Stimulated activated memory B cell treated with anti-CD40 and anti-IgM and Interleukin-4, amounts not matched to agents 10 μg/mL and 1 μg/mL and 100 μg/mL, for 72 hours (primary cell): ENCODE measurements around the gene CACNA2D3.

ENCODE experiments used
- ATAC-seq: fragments of 150-1000 bp; cut with Tn5 transposase; 2 replicates; pipeline ENCODE4 v1.10.0; 2021
- H3K27ac Mint-ChIP-seq: one replicate; pipeline ENCODE4 v1.8.0; 2022; ENCODE audit warnings: mild to moderate bottlenecking, mixed read lengths
- H3K27me3 Mint-ChIP-seq: one replicate; pipeline ENCODE4 v1.8.0; 2022; ENCODE audit warnings: mixed read lengths
- H3K36me3 Mint-ChIP-seq: one replicate; pipeline ENCODE4 v1.8.0; 2022; ENCODE audit warnings: mixed read lengths
- H3K4me1 Mint-ChIP-seq: one replicate; pipeline ENCODE4 v1.8.0; 2022; ENCODE audit warnings: mixed read lengths
- H3K4me3 Mint-ChIP-seq: one replicate; pipeline ENCODE4 v1.8.0; 2022; ENCODE audit warnings: mild to moderate bottlenecking, moderate library complexity, mixed read lengths
- H3K9me3 Mint-ChIP-seq: one replicate; pipeline ENCODE4 v1.8.0; 2022; ENCODE audit warnings: mixed read lengths

CACNA2D3 gene

DNA sequence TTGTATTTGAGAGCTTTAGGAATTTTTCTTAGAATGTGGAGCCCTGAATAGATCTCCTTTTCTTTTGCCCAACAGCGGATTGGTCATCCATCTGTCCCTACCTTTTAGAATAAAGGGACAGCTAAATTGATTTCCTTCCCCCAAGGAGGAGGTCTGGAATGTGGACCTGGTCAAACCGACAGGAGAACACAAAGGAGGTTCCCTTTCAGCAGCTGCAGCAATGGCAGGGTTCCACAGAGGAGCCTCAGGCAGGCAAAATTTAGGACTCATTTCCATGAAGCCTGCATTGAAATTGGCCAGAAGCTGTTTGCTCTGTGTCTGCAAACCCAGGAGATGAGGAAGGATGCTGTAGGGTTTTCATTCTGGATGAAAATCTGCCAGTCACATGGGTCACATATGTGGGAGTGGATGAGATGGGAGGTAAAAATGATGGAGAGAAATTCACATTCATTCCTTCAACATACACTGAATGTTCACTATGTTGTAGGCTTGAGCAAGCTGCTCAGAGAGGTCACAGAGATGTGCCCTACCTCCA is 728.2 kb downstream of the CACNA2D3 start:
- Mint-ChIP-seq H3K27me3 (no peaks in the 10 kb centered on the region), H3K4me1 (no peaks in the 10 kb centered on the region), H3K36me3 (no peaks in the 10 kb centered on the region), H3K9me3 (no peaks in the 10 kb centered on the region), H3K4me3 (no peak overlapping the region), H3K27ac (no peak overlapping the region)
- ATAC-seq, result no peak

DNA sequence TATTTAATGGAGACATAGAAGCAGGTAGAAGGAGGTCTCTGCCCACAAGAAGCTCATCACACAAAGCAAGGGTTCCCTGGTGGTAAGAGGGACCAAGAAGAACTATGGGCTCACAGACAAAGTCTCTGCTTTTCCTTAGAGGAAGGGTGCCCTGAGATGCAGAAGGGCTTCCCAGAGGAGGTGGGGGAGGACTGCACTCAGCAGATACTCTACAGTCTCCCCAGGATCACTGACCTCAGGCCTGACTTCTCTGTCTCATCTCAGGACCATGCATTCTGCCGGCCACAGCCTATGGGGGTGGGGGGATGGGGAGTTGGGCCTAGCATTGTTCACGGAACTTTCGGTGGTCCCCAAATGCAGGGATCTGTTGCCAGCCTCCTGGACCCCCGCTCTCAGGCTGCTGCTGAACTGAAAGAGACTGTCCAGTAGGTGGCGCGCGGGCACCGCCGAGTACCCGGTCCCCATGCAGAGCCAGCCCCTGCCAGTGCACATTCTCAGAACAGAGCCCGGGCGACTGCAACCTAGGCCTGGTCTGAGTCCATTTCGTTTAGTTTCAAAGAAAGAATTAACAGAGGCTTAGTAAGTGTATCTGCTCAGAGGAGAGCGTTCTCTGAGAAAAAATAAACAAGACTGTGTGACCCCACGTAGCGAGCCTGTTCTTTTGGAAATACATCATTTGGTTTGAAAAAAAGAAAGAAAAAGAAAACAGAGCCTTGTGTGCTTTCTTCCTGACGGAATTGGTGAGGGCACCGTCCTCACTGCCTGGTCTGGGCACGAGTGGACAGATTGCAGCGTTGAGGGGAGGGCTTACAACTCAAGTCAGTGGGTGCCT is 731.4 kb downstream of the CACNA2D3 start:
- H3K27me3 Mint-ChIP-seq, result no peaks in the 10 kb centered on the region
- no peaks in the 10 kb centered on the region for H3K36me3 Mint-ChIP-seq
- no peaks in the 10 kb centered on the region for H3K9me3 Mint-ChIP-seq
- no peaks in the 10 kb centered on the region for H3K4me1 Mint-ChIP-seq
- peak; percentile 62 for ATAC-seq
- H3K4me3 Mint-ChIP-seq, result no peak overlapping the region
- H3K27ac Mint-ChIP-seq, result no peak overlapping the region

DNA sequence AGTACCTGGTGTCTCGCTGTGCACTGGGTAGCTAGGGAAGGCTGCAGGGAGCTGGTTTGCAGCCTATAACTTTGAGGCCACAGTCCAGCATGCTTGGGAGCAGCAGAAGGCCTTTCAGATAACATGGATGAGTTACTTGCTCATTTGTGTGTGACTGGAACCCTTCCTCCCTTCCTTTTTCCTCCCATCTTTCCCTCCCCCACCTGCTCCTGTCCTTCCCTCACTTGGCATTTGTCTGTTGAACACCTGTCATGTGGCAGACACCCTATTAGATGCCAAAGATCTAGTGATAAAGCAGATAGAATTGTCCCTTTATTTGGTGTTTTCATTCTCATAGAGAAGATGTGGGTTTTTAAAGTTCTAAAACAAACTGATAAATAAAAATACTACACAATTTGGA is 733.9 kb downstream of the CACNA2D3 start:
- H3K4me1 Mint-ChIP-seq, result no peaks in the 10 kb centered on the region
- no peak overlapping the region for H3K4me3 Mint-ChIP-seq
- no peaks in the 10 kb centered on the region for H3K36me3 Mint-ChIP-seq
- H3K27me3 Mint-ChIP-seq, result no peaks in the 10 kb centered on the region
- H3K27ac Mint-ChIP-seq, result no peak overlapping the region
- no peak for ATAC-seq
- H3K9me3 Mint-ChIP-seq, result no peaks in the 10 kb centered on the region

DNA sequence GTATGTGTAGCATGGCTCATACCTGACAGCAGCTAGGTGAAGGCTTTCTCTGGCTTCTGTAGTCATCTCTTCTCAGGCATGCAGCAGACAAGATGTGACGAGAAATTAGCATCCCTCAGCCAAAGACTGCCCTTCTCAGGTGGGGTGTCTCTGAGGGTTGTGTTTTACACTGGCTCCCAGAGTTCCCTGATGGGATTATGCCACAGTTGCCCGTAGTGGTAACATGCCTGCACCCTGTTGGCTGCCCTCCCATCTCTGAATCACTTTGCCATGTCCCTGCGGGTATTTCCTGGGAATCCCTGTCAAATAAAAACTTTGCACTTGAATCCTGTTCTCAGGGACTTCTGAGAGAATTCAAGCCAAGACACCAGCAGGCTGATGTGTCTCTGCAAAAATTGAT is 735.0 kb downstream of the CACNA2D3 start:
- no peak overlapping the region for H3K4me3 Mint-ChIP-seq
- no peak overlapping the region for H3K27ac Mint-ChIP-seq
- H3K4me1 Mint-ChIP-seq, result no peaks in the 10 kb centered on the region
- no peaks in the 10 kb centered on the region for H3K9me3 Mint-ChIP-seq
- no peak for ATAC-seq
- H3K36me3 Mint-ChIP-seq, result no peaks in the 10 kb centered on the region
- H3K27me3 Mint-ChIP-seq, result no peaks in the 10 kb centered on the region

DNA sequence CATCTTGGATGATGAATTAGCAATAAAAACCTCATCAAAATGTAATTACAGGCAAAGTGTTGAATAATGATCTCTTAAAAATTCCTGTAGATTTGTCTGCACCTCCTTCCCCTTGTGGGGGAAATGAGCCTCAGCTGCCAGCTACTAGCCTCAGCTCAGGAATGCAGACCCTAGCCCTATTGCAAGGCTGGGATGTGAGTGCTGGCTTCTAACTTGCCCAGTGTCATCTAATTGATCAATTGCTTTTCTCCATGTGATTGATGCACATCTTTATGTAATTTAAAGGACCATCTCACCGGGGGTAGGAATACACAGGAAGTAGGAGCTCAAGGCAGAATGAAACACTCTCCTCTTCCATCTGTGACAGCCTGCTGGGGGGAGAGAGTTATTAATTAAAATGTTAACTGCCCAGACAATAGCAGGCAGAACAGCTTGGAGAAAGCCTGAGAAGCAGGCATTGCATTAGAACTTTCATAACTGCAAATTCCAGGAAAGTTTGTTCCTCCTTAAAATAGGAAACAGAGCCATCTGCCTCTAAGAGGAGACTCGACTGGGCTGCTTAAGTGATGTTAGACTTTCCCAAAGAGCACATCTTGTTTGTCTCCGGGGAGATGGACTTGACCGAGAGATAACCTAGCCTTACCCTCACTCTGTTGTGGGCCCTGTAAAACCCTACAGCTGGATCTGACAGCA is 735.9 kb downstream of the CACNA2D3 start:
- ATAC-seq, result no peak
- Mint-ChIP-seq H3K4me3 (no peak overlapping the region), H3K36me3 (no peaks in the 10 kb centered on the region), H3K27ac (no peak overlapping the region), H3K4me1 (no peaks in the 10 kb centered on the region), H3K9me3 (no peaks in the 10 kb centered on the region), H3K27me3 (no peaks in the 10 kb centered on the region)

DNA sequence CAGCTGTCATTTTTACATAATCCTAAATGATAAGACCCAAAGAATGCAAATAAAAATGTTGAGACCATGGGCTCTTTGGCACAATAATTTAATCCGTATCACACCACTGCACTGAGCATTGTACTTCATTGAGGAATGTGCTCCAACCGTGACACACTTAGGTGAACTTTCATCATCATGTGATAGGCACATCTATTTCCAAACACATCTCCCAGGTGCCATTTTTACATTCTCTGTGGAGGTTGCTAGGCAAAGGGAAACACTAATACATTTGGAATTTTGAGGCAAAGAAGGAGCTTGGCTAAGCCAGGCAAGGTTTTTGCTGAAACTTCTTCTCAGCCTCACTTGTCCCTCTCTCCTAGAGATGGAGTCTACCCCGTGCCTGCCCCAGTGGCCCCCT is 736.8 kb downstream of the CACNA2D3 start:
- H3K4me1 Mint-ChIP-seq, result no peaks in the 10 kb centered on the region
- no peaks in the 10 kb centered on the region for H3K36me3 Mint-ChIP-seq
- H3K27me3 Mint-ChIP-seq, result no peaks in the 10 kb centered on the region
- H3K4me3 Mint-ChIP-seq, result no peak overlapping the region
- no peaks in the 10 kb centered on the region for H3K9me3 Mint-ChIP-seq
- no peak for ATAC-seq
- H3K27ac Mint-ChIP-seq, result no peak overlapping the region

DNA sequence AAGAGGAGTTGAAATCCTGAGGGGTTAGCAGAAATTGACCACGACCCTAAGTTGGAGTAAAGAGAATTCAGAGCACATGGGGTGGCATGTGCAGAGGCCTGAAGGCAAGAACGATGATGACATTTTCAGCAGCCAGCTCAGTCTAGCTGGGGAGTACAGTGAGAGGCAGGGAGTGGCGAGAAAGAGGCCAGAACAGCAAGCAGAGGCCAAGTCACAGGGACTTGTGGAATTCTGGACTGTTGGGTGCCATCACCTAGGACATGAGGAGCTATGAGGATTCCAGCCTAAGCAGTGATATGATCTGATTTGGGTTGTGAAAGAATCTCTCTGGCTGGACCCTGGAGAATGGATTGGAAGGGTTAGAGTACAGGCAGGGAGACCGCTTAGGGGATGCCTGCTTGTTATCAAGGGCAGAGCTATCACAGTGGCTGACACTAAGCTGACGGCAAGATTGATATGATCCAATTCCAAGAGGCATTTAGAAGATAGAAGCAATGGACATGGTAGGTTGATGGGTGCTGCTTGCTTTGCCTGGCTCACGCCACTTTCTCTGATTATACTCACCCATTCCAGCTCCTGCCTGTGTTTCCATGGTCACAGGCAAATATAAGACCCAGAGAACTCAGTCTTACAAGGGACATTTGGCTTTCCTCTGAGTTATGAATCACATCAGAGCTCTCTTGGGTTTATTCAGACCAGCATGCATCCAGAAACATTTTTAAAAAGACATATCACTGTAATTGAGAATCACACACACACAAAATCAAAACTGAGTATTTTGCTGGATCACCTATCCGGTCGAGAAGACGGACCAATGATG is 739.1 kb downstream of the CACNA2D3 start:
- H3K4me3 Mint-ChIP-seq, result no peak overlapping the region
- ATAC-seq, result no peak
- no peaks in the 10 kb centered on the region for H3K9me3 Mint-ChIP-seq
- H3K4me1 Mint-ChIP-seq, result no peaks in the 10 kb centered on the region
- H3K27me3 Mint-ChIP-seq, result no peaks in the 10 kb centered on the region
- H3K36me3 Mint-ChIP-seq, result no peaks in the 10 kb centered on the region
- no peak overlapping the region for H3K27ac Mint-ChIP-seq

DNA sequence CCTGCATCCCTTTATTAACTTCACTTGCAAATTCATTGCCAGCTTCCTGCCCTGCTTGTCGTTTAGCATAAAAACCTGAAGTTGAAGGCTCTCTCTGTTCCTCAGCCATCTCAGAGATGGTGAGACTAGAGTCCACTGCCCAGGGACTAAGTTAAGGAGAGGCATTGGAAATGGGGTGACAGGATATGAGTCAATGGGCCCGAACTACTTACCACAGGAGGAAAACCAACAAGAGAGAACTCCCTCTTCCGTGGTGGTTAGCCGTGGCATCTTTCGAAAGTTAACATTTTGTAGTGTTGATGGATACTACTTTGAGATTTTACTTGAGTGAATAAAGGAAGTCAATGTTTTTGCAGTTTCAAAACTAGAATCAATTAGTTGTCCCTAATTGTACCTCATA is 740.2 kb downstream of the CACNA2D3 start:
- ATAC-seq, result no peak
- H3K4me3 Mint-ChIP-seq, result no peak overlapping the region

DNA sequence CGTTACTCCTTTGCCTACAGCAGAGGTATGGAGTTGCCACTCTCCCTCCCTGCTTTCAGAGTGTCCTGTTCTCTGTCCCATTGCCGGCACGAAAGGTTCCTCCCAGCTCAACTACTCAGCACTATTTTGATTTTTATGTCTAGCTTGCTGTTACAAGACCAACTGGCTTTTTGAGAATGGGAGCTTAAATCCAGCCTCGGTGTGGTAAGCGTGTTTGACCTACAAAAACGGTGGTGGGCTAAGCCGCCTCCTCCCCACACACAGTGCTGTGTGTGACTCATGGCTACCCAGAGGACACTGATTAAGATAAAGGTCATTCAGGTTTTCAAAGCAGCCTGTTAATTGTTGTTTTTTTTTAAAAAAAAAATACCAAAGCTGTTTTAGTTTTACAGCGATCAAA is 741.0 kb downstream of the CACNA2D3 start:
- Mint-ChIP-seq H3K27me3 (no peaks in the 10 kb centered on the region), H3K4me1 (no peaks in the 10 kb centered on the region), H3K27ac (no peak overlapping the region), H3K4me3 (no peak overlapping the region), H3K36me3 (no peaks in the 10 kb centered on the region), H3K9me3 (no peaks in the 10 kb centered on the region)
- no peak for ATAC-seq

More for the DNA sequence above, 740.2 kb downstream of the CACNA2D3 start:
- Mint-ChIP-seq H3K27ac (no peak overlapping the region), H3K4me1 (no peaks in the 10 kb centered on the region), H3K36me3 (no peaks in the 10 kb centered on the region), H3K27me3 (no peaks in the 10 kb centered on the region), H3K9me3 (no peaks in the 10 kb centered on the region)

DNA sequence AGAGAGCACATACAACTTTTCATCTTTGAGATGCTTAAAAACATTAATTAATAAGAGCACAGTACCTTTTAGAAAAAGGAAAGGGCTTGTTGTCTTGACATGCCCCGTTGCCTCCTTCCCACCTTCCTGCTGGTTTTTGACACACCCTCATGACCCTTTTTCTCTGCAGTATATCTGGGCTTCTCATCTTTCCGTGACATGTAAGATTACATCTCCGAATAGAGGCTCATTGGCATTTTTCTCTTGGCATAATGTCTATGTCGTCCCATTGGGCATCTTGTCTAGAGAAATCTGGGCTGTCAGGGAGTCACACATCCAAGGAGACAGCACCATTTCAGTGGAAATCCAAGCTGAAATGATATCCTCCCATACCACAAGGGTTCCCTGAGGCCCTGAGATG is 741.4 kb downstream of the CACNA2D3 start:
- Mint-ChIP-seq H3K27me3 (no peaks in the 10 kb centered on the region), H3K4me1 (no peaks in the 10 kb centered on the region), H3K4me3 (no peak overlapping the region), H3K9me3 (no peaks in the 10 kb centered on the region), H3K27ac (no peak overlapping the region), H3K36me3 (no peaks in the 10 kb centered on the region)
- no peak for ATAC-seq

DNA sequence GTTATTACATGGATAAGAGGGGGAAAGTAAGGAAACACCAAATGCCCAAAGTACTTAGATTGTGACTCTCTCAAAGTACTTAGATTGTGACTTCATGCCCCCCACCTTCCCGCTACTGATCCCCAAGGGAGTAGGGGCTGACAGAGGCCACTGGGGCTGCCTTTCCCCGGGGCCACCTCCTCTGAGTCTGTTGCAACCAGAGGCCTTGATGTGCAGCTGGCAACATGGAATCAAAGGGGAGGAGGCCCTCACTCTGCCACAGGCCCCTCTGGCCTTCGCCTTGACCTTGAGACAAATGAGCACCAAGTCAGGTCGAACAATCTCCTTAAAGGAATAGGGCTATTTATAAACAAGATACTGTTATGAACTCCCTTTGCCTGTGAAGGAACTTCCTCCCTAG is 743.0 kb downstream of the CACNA2D3 start:
- H3K36me3 Mint-ChIP-seq, result no peaks in the 10 kb centered on the region
- no peak overlapping the region for H3K4me3 Mint-ChIP-seq
- no peaks in the 10 kb centered on the region for H3K4me1 Mint-ChIP-seq
- no peaks in the 10 kb centered on the region for H3K27me3 Mint-ChIP-seq
- no peaks in the 10 kb centered on the region for H3K9me3 Mint-ChIP-seq
- no peak for ATAC-seq
- no peak overlapping the region for H3K27ac Mint-ChIP-seq

DNA sequence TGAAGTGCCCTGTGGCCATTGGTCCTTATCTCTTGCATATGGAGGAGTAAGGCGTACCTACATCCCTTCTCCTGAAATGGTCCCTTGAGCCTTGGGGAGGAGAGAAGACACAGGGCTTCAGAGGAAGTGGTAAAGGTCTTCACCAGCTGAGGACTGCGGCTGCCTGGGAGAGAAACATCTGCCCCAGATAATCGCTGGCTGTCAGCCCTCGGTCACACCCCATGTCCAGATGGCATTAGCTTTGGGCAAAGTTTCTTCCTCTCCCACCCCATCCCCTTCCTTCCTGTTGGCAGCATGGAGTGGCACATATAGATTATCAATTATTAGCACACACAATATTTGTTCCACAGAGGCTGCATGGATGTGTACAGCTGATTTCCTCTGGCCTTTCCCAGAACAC is 743.9 kb downstream of the CACNA2D3 start:
- H3K27ac Mint-ChIP-seq, result no peak overlapping the region
- H3K4me1 Mint-ChIP-seq, result no peaks in the 10 kb centered on the region
- no peak for ATAC-seq
- no peak overlapping the region for H3K4me3 Mint-ChIP-seq
- H3K36me3 Mint-ChIP-seq, result no peaks in the 10 kb centered on the region
- H3K27me3 Mint-ChIP-seq, result no peaks in the 10 kb centered on the region
- H3K9me3 Mint-ChIP-seq, result no peaks in the 10 kb centered on the region

DNA sequence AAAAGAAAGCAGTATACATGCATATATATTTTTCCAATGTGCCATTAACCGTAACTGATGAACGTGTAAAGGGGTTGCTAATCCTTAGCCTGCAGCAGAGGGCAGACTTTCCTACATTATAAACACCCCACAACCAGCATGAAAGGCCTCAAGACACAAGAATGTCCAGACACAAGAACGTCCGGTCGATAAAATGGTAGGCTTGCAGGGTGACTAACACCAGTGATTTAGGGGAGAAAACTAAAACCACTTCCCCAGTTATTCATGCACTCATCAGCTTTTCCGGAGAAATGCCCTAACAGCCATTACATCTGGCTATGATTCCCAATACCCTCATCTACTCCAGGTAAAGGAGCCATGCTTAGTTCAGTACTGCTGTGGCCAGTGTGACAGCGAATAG is 748.1 kb downstream of the CACNA2D3 start:
- Mint-ChIP-seq H3K9me3 (peaks cover 4% of the 10 kb centered on the region), H3K4me1 (no peaks in the 10 kb centered on the region), H3K27me3 (no peaks in the 10 kb centered on the region)

DNA sequence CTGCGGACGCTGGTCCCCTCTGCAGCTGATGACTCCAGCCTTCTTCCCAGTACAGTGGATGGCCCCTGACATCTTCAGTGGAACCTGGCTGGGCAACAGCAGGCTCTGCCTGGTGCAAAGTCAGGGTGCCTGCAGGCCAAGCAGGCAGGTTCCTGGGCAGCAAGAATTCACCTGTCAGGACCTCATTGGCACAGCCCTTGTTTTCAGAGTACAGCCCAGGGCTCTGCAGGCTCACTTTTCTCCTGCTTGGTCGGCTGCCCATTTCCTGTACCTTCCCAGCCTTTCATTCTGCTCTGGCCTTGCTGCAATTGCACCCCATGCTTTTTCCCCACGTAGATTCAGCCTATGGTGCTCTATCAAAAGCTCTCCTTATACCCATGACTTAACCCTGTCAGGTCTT is 749.5 kb downstream of the CACNA2D3 start:
- H3K27me3 Mint-ChIP-seq, result no peaks in the 10 kb centered on the region
- H3K4me3 Mint-ChIP-seq, result no peak overlapping the region
- peaks cover 4% of the 10 kb centered on the region for H3K9me3 Mint-ChIP-seq
- H3K36me3 Mint-ChIP-seq, result no peaks in the 10 kb centered on the region
- no peaks in the 10 kb centered on the region for H3K4me1 Mint-ChIP-seq
- no peak overlapping the region for H3K27ac Mint-ChIP-seq
- ATAC-seq, result no peak

More for the DNA sequence above, 748.1 kb downstream of the CACNA2D3 start:
- ATAC-seq, result no peak
- Mint-ChIP-seq H3K27ac (no peak overlapping the region), H3K36me3 (no peaks in the 10 kb centered on the region), H3K4me3 (no peak overlapping the region)
